HG03135 (cell line): ENCODE data around the gene ARHGAP11A.

Experiments
- ATAC-seq: cut with Tn5 transposase; IDR thresholded peaks from one replicate; pipeline ENCODE4 v1.9.1; 2021; ENCODE audit warnings: mild to moderate bottlenecking, moderate library complexity; ENCODE audit not compliant: unreplicated experiment

ARHGAP11A gene

DNA sequence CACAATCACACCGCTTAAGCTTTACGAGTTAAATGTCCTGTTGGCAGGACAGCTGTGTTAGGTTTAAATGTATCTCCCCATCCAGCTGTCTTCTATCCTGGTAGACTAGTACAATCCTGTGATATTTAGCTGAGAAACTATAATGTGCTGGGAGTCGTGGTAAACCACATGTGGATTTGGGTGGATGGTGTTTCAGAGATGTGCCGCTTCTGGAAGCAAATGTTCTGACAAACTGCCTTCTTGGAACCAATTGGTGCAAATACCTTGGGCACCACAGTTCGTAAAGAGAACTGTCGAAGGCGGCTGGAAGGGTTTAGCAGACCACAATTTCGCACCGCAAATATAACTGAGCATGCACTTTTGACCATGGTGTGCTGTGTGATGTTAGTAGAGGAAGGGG lies 41.2 kb downstream of the ARHGAP11A start:
- ATAC-seq, result no peak

DNA sequence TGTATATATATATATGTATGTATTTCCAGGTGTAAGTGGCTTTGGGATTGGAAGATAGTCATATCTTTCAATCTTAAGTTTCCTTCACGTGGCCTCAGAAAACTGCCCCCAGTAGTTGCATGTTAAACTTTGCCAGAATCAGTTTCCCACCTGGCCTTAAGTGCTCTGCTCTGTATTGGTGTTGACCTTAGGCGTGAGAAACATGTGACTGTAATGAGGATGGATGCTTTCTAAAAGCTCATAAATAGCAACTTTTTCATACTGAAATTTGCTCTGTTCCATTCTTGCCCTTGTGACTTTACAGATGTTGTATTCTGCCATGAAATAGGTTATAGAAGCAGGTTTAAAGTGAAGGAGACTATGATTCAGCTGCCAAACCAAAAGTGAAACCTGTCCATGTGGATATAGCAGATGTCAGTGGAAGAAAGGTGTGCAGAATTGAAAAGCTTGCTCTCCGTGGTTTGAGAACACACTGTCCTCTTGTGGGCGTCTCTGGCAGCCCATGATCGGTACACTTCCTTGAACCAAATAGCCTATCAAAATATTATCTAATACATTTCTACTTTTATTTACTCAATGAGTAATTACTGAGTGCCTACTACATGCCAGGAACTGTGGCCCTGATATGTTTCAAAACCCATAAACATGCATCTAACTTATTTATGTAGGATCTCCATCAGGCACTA lies 42.0 kb downstream of the ARHGAP11A start:
- peak; percentile 62 for ATAC-seq

DNA sequence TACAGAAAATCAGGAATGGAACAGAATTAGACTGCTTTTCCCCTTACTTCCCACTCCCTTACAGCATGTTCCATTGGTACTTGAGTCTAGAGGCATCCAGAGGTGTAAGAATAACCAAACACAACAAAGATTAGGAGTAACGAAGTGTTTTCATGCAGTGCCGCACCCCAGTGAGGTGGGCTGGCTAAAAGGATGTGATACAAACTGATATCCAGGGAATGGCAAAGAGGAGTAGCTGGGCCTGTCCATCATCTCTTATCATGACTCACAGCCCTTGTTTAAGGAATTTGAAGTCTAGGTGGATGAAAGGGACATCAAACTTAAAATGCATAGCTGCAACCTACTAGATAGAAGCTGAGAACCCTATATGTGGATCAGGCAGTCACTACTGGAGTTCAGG lies 42.6 kb downstream of the ARHGAP11A start:
- ATAC-seq, result no peak

GRCh38 chr15:32659340-32660155 lies 44.2 kb downstream of the ARHGAP11A start:
- no peak for ATAC-seq

DNA sequence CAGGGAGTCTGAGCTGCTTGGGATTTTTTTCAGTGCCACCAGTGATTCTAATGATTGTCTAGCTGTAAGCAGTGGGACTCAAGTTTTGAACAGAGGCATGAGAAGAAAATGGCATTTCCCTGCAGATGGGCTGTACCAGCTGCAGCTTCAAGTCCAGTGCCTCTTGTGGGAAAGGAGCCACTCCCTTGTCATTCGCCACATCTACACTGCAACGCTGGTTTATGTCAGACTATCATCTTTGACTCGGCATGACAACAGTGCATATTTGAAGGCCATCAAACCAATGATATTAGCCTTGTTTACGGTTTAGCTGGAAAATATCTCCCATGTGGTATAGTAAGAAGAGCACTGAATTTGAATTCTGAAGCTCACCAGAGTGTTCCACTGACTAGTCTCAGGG lies 48.4 kb downstream of the ARHGAP11A start:
- no peak for ATAC-seq

GRCh38 chr15:32664796-32665195 lies 49.5 kb downstream of the ARHGAP11A start:
- ATAC-seq, result no peak

- ATAC-seq, result no peak
Measured at GRCh38 chr15:32667321-32667720, 52.0 kb downstream of the ARHGAP11A start.

DNA sequence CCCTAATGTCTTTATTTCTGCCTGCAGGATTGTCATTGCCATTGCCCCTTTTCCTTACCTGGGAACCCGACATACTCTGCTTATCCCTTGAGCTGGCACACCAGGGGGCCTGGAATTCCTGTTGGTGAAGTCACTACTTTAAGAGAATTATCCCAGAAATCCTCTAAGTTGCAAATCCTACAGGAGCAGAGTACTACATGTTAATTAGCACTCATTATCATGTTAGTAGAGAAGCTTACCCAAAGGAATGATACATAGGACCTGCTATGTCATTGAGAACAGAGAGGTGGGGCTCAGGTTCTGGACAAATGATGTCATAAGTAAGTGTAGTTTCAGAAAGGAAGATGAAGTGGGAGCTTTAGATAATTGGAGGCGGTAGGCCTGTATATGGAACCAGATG lies 53.6 kb downstream of the ARHGAP11A start:
- ATAC-seq, result no peak

DNA sequence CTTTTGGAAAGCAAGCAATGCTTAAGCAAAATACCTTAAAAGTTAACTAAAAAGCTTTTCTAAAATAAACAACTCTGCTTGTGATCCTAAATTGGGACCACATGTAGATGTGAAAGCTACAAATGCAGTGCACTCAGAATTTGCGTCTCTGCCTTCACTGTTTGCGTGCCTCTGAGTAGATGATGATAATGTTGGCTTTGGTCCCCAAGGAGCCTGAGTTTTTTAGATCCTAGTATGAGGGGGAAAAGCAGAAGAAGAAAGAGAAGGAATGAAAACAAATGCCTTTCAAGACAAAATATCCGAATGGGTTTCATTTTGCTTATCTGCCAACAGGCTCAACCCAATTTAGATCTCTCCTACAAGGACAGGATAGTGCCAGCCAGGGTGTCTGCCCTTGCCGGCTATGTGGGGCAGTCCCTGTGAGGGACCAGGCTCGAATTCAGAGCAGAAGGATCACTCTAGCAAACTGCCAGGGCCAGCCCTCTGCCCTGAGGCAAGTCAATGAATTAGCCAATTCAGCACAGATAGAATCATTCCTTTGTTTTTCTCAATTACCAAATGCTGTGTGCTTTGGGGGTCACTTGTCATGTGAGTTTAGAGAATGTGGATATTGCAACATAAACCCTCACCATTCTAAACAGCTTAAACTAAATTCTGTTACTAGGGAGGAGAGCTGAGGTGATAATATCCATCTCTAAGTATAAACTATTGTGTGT lies 54.8 kb downstream of the ARHGAP11A start:
- ATAC-seq, result no peak

DNA sequence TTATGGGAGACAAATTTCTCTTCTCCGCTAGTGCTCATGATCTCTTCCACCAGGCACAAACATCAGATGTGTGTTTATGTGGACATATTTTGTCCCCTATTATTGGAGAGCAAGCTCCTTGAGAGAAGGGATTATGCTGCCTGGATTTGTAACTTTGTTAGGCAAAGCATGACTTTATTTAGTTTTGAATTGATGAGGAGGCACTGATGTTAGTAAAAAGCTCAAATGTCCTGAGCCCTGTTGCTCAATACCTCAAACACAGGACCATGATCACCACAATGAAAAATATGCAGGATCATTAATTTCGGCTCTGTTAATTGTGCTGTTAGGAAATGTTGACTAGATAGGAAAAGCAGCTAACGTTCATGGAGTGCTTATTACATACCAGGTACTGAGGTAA lies 55.3 kb downstream of the ARHGAP11A start:
- ATAC-seq, result no peak

DNA sequence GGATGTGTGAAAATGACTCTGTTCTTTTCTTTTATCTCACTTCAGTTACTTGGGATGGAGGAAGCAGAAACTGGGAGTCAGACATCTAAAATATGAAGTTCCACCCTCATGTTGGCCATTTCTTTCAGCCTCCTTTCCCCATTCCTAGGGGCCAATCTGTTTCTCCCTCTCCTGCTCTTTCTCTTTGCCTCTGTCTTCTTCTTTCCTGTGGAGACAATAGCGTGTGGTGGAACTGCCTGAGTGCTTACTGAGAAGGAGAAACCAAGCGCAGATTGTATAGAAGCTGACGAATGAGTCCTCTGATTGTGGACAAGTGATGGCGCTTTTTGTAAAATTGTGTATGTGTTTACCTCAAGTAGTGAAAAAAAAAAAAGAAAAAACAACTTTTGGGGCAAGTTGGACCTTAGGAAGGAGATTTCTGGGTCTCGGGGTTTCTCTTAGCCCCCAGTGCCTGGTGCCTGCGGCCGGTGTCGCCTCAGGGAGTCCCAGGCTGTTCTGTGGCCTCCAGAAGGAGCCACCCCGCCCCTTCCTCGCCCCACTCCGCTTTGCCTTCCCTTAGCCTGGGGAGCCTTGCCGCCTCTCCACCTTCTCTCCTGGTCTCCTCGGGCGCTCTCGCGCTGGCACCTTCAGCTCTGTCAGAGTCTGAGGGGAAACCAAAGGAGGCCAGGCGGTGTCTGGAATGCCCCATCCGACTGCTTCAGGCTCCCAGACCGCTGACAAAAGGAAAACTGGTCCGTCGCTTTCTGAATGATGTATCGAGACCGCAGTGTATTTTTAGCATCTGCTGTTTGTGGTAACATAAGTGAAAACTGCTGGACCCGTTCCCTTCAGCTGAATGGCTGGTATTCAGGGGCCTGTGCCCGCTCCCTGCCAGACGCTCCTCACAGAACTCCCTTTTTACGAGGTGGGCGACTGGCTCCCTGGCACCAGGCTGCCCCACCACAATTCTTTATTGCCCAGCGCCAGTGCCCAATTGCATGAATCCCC lies 56.3 kb downstream of the ARHGAP11A start:
- ATAC-seq, result no peak

DNA sequence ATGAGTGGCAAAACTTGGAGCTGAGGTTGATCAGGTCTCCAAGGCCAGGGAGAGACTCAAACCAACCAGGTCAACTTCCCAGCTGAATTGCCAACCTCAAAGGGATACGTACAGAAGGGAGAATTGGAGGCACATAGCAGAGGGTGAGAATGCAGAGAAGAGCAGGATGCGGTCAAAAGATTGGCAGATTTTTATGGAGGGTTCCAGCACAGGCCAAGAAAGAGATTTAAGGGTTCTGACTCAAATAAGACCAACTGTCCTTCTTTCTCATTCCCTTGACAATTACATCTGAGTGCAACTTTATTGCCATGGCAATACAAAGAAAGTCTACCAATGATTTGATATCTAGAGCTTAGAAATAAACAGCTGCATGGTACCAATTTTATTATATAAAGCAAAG lies 59.4 kb downstream of the ARHGAP11A start:
- ATAC-seq, result no peak

DNA sequence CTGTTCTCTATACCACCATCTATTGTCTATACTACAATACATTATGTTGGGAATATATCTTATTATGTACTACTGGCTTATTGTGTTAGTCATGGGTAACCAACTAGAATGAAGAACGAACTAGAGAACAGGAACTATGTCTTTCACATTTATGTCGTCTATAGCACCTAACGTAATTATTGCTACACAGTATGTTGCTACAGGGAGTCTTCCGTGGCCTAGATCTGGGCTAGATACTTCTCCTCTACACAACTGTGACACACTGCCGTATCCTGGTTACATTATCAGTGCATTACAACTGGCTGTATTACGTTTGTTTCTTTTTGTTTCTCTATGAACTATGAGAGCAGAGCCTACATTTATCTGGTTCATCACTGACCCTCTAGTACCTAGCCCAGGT lies 60.2 kb downstream of the ARHGAP11A start:
- no peak for ATAC-seq

DNA sequence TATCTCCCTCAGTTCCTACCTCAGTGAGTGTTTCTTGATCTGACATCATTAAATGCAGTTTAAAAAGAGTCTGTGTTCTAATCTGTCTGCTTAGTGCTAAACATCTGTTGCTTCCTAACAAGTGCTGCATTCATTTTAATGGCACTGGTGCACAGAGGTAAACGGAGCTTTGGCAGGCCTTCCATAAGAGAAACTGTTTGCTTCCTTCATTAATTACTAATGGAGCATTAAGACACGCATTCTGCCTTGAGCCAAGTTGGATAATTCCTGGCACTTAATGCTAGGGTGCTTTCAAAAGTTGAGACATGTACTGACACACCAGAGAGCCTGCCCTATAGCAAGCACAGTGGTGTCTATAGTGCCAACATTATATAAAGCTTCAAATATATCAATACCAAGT lies 60.9 kb downstream of the ARHGAP11A start:
- no peak for ATAC-seq

- ATAC-seq, result no peak
Measured at GRCh38 chr15:32677238-32677750, 62.0 kb downstream of the ARHGAP11A start.

DNA sequence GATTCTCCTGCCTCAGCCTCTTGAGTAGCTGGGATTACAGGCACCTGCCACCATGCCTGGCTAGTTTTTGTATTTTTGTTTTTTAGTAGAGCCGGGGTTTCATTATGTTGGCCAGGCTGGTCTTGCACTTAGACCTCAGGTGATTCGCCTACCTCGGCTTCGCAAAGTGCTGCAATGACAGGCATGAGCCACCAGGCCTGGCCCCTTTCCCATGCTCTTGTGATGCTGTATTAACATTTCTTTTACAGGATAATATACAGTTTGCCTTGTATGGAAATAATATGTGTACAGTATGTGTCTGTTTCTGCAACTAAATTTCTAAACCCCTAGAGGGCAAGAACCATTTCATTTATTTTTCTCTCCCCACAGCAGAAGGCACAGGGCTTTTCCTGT lies 64.0 kb downstream of the ARHGAP11A start:
- no peak for ATAC-seq

GRCh38 chr15:32682569-32682968 lies 67.3 kb downstream of the ARHGAP11A start:
- ATAC-seq, result no peak

DNA sequence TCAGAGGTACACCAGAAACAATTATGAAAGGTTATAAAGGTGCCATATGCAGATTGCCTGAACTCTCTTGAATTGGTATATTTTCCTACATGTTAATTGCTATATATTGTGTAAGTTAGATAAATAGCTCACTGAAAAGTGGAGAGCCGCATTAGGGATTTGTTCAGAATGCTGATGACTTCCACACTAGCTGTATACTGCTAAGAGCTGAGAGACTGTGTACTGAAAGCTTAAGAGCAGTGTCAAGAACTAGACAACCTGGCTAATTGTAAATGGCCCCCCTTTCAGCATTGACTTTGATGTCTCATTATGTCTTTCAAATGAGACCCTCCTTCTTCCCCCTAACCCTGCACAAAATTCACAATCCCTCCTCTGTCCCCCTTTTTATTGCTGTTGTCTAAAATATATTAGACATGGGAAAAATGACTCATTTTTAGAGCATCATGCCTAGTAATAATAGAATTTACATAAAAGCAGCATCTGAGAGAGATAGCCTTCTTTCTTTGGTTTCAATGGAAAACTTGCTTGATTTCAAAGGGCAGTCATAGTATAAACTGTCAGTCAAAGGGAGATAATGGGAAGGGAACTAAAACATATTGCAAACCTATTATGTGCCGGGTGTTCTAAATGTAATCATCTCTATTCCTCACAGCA lies 67.8 kb downstream of the ARHGAP11A start:
- ATAC-seq, result no peak

- ATAC-seq, result no peak
Measured at GRCh38 chr15:32683906-32684584, 68.7 kb downstream of the ARHGAP11A start.
